ENCODE results near the gene TUBAL3. TPM values are rescaled to one million over a fixed set of nuclear protein-coding genes. Genes with fewer than 3 reads are reported as not detected.

TUBAL3 gene
- total and polyA plus RNA-seq, 9 of the 15 experiments (the other 6 are each of a cell fraction or from before 2014, with no cell fraction given): 5.5 to 10.1 (median 6.9) TPM

DNA sequence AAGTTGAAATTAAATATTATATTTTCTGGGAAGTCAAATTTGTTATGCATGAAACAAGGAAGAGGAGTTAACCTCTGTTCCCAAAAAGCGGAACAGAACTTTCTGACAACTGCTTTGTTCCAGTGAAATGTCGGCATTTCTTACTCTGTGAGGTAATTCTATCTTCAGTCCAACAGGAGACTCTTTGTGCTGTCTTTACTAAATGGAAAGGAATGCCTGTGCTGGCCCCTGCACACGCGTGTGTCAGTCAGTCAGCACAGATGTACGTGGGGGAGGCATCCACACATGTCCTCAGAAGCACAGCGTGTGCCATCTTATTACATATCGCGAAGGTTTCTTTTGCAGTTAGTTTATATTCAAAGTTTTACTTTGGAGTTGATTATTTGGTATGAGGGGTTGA lies 45.2 kb upstream of the TUBAL3 start (continued):
- TF ChIP-seq HDAC6 (IDR thresholded peaks at IDR 0.05; ENCODE audit: low read depth, low read length): no peak
- TF ChIP-seq POLR2AphosphoS2 (IDR thresholded peaks at IDR 0.05; ENCODE audit: low read length): peak; percentile 49; the same call in 1 of the 2 replicates
- TF ChIP-seq EHMT2 (IDR thresholded peaks at IDR 0.05): no peak
- peak; percentile 61; the same call in 1 of the 2 replicates for TF ChIP-seq KLF16 (IDR thresholded peaks at IDR 0.05)
- no peak for TF ChIP-seq MEF2D (tag; conservative IDR thresholded peaks at IDR 0.05; ENCODE audit: low read depth)
- no peak for TF ChIP-seq ZNF212 (CRISPR knock-in tag; IDR thresholded peaks at IDR 0.05)
- TF ChIP-seq POLR2G (IDR thresholded peaks at IDR 0.05; ENCODE audit: low read depth, low read length): no peak
- no peak for TF ChIP-seq ZNF444 (CRISPR knock-in tag; IDR thresholded peaks at IDR 0.05)
- TF ChIP-seq ZNF41 (CRISPR knock-in tag; conservative IDR thresholded peaks at IDR 0.05): 0 out of 2 replicates have a peak, but pooled peaks have one; percentile 18
- peak; percentile 30; the same call in 1 of the 2 replicates for TF ChIP-seq HDAC2 (IDR thresholded peaks at IDR 0.05)
- TF ChIP-seq EP300 (IDR thresholded peaks at IDR 0.05; ENCODE audit: low read length): peak; percentile 14; the same call in 1 of the 2 replicates
- TF ChIP-seq HCFC1 (IDR thresholded peaks at IDR 0.05; ENCODE audit: low read depth, low read length): no peak
- no peak for TF ChIP-seq CSDE1 (IDR thresholded peaks at IDR 0.05)
- no peak for TF ChIP-seq MCM7 (IDR thresholded peaks at IDR 0.05)
- no peak for TF ChIP-seq NR4A1 (CRISPR knock-in tag; IDR thresholded peaks at IDR 0.05)
- TF ChIP-seq NR4A1 (tag; IDR thresholded peaks at IDR 0.05): no peak
- TF ChIP-seq, protein P1, sequence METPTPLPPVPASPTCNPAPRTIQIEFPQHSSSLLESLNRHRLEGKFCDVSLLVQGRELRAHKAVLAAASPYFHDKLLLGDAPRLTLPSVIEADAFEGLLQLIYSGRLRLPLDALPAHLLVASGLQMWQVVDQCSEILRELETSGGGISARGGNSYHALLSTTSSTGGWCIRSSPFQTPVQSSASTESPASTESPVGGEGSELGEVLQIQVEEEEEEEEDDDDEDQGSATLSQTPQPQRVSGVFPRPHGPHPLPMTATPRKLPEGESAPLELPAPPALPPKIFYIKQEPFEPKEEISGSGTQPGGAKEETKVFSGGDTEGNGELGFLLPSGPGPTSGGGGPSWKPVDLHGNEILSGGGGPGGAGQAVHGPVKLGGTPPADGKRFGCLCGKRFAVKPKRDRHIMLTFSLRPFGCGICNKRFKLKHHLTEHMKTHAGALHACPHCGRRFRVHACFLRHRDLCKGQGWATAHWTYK (CRISPR knock-in tag; IDR thresholded peaks at IDR 0.05): 0 out of 2 replicates have a peak, but pooled peaks have one; percentile 49
- peak; percentile 79 for TF ChIP-seq ZNF766 (CRISPR knock-in tag; conservative IDR thresholded peaks at IDR 0.05)
- TF ChIP-seq, protein P2, sequence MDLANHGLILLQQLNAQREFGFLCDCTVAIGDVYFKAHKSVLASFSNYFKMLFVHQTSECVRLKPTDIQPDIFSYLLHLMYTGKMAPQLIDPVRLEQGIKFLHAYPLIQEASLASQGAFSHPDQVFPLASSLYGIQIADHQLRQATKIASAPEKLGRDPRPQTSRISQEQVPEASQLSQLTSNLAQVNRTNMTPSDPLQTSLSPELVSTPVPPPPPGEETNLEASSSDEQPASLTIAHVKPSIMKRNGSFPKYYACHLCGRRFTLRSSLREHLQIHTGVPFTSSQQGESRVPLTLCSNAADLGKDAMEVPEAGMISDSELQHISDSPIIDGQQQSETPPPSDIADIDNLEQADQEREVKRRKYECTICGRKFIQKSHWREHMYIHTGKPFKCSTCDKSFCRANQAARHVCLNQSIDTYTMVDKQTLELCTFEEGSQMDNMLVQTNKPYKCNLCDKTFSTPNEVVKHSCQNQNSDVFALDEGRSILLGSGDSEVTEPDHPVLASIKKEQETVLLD (IDR thresholded peaks at IDR 0.05): 0 out of 2 replicates have a peak, but pooled peaks have one; percentile 51
- TF ChIP-seq SMARCE1 (IDR thresholded peaks at IDR 0.05): no peak; the same call in 1 of the 2 replicates
- TF ChIP-seq, protein P3, sequence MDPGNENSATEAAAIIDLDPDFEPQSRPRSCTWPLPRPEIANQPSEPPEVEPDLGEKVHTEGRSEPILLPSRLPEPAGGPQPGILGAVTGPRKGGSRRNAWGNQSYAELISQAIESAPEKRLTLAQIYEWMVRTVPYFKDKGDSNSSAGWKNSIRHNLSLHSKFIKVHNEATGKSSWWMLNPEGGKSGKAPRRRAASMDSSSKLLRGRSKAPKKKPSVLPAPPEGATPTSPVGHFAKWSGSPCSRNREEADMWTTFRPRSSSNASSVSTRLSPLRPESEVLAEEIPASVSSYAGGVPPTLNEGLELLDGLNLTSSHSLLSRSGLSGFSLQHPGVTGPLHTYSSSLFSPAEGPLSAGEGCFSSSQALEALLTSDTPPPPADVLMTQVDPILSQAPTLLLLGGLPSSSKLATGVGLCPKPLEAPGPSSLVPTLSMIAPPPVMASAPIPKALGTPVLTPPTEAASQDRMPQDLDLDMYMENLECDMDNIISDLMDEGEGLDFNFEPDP (CRISPR knock-in tag; IDR thresholded peaks at IDR 0.05): no peak
- 0 out of 2 replicates have a peak, but pooled peaks have one; percentile 24 for TF ChIP-seq ZZZ3 (IDR thresholded peaks at IDR 0.05)
- 0 out of 2 replicates have a peak, but pooled peaks have one; percentile 33 for TF ChIP-seq THRAP3 (IDR thresholded peaks at IDR 0.05; ENCODE audit: borderline replicate concordance)
- TF ChIP-seq ARID1B (IDR thresholded peaks at IDR 0.05): peak; percentile 49; the same call in 1 of the 2 replicates
- TF ChIP-seq NBN (IDR thresholded peaks at IDR 0.05; ENCODE audit: low read depth): peak; percentile 32; the same call in 1 of the 2 replicates
- peak; percentile 67 to 75 for TF ChIP-seq NRF1 (conservative IDR thresholded peaks at IDR 0.05 in 1 of 2, IDR thresholded peaks at IDR 0.05 in 1 of 2)

Data from K562 (cell line).